C4-2B (cell line): Measurements from ENCODE around the gene CD84.

ENCODE experiments used
- ZFX ChIP-seq: fragments of 450-650 bp; IDR thresholded peaks from 2 replicates; pipeline ENCODE4 v1.6.1; 2017
- TF ChIP-seq, protein P1 (sequence below): fragments of 450-650 bp; conservative IDR thresholded peaks from 2 replicates; pipeline ENCODE4 v1.5.1; 2017; ENCODE audit warnings: mild to moderate bottlenecking

DNA sequence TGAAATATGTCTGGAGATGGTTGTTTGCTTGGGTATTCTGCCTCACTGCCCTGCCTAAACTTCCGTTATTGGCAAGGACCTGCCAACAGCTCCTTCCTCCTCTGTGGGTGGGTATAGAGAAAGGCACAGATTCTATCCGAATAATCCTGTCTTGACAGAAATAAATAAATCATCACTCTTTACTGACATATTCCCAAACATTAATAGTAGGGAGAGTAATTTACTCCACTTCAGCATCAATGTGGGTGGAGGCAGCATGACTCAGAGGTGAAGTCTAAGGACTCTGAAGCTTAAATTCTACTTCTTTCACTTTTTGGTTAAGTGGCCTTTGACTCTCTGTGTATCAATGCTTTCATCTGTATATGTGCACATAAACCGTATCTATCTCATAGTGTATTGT, 2.9 kb downstream of the CD84 start:
- TF ChIP-seq, protein P1, sequence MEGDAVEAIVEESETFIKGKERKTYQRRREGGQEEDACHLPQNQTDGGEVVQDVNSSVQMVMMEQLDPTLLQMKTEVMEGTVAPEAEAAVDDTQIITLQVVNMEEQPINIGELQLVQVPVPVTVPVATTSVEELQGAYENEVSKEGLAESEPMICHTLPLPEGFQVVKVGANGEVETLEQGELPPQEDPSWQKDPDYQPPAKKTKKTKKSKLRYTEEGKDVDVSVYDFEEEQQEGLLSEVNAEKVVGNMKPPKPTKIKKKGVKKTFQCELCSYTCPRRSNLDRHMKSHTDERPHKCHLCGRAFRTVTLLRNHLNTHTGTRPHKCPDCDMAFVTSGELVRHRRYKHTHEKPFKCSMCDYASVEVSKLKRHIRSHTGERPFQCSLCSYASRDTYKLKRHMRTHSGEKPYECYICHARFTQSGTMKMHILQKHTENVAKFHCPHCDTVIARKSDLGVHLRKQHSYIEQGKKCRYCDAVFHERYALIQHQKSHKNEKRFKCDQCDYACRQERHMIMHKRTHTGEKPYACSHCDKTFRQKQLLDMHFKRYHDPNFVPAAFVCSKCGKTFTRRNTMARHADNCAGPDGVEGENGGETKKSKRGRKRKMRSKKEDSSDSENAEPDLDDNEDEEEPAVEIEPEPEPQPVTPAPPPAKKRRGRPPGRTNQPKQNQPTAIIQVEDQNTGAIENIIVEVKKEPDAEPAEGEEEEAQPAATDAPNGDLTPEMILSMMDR: no peak
- no peak for TF ChIP-seq ZFX
